Measurements from ENCODE around the gene NUDT21.
"Not testable (repeated sequence)": the region's sequence is repeated elsewhere in the genome, so short reads cannot be mapped to it uniquely, and the experiment has no call there.

Gene NUDT21

DNA sequence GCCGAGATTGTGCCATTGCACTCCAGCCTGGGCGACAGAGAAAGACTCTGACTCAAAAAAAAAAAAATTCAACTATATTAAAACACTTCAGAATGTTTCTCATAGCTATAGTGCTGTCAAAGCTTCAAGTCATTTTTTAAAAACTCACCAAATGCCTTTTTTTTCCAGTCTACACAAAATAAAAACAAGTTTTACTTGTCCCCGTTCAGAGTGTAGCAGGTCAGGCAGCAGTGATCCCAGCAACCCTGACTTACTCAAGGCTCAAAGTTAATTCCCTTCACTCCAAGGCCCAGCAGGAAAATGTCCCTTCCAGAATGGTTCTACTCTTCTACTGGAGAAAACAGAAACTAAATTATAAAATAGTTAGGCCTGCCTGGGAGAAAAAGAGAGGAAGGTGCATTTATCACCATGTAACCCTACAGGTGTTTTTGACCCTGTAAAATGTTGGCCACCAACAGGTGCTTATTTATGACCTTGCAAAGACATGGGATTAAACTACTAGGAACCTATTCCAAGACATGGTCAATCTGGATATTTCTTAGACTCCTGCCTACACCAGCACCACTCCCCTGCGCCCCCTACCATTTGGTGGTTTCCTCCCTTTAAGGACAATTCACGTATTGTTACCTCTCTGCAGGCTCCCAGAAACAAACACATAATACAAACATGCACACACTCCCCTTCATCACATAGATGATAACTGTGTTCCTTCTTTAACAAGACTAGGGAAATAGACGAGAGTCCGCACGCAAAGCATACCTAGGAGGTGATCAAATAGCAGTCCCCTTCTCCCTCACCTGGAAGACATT is 31.2 kb downstream of the NUDT21 start:
- no peak for DNase-seq (ENCODE audit: low read depth, low spot score)

DNA sequence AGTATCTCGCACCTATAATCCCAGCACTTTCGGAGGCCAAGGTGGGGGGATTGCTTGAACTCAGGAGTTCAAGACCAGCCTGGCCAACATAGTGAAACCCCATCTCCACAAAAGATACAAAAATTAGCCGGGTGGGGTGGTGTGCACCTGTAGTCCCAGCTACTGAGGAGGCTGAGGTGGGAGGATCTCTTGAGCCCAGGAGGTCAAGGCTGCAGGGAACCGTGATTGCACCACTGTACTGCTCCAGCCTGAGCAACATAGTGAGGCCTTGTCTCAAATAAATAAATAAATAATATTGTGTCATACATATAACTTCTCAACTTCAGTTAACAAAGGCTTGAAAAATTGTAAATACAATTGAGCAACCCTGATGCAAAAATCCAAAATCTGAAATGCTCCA is 34.0 kb downstream of the NUDT21 start:
- DNase-seq (ENCODE audit: low read depth, low spot score) = no peak

DNA sequence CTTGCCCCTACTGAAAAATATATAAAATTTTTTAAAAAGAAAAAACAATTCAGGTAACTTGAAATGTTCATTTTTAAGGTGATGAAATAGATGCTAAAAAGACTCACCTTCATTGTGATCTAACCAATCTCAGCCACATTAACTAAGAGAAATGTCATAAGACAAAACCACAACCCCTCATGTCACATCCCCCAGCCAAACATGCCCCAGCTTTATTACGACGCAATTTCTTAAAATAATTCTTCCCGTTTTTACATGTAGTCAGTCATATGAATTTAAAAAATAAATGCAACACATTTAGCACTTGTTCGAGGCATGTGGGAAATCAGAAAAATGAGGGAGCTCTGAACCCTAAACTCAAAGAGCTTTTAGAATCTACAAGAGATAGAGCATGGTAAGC is 35.3 kb downstream of the NUDT21 start:
- DNase-seq (ENCODE audit: low read depth, low spot score) = no peak

DNA sequence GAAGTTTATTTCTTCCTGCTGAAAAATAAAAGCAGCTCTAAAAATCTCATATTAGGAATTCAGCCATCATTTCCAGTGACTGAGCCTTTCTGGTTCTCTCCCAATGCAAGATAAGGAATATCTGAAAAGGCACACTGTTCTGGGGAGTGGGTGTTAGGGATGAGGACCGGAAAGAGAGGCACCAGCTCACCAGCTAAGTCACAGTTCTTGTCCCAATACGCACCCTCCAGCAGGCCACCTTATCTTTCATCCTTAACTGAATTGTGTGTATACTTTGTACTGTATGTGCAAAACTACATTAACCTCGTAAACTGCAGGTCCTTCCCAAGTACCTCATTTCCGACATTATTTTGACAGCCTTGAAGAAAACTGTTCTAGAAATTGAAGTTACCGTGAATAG is 36.8 kb downstream of the NUDT21 start:
- no peak for DNase-seq (ENCODE audit: low read depth, low spot score)

DNA sequence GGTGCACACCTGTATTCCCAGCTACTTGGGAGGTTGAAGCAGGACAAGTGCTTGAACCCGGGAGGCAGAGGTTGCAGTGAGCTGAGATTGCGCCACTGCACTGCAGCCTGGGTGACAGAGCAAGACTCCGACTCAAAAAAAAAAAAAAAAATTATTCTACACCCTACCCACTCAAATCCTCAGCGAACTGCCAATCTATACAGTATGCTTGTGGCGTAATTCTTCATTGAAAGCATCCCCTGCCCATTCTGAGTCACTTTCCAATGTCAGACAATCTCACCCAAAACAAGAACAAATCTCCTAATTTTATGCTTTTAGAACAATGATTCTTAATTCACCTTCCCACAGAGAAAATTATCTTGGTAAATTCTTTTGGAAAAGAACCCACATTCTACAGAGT is 37.8 kb downstream of the NUDT21 start:
- DNase-seq (ENCODE audit: low read depth, low spot score) = no peak

DNA sequence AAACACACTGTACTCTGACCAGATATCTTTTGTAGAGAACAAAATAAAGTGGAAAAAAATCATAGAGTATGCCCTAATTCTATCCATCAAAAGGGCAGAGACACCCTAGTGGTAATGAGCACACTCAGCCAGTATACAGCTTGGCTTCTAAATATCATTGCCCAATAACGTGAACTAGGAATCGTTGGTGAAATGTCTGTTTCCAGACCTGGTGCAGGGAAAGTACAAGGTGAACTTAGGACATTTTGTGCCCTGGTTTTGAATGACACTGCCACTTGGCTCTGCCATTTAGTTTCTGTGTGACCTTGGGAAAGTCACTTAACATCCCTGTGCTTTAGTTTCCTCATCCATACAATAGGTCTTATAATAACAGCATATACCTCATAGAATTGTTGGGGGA is 39.5 kb downstream of the NUDT21 start:
- DNase-seq (ENCODE audit: low read depth, low spot score) = no peak

DNA sequence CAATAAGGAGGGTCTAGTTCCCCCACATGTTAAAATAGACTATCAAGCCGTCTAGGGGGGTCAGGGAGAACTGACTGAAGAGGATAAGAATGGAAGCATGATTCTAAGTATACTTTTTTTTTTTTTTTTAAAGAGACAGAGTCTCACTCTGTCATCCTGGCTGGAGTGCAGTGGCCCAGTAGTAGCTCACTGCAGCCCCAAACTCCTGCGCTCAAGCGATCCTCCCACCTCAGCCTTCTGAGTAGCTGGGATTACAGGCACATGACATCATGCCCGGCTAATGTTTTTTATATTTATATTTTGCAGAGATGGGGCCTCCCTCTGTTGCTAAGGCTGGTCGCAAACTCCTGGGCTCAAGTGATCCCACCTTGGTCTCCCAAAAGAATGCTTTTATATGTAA is 40.0 kb downstream of the NUDT21 start:
- no peak for DNase-seq (ENCODE audit: low read depth, low spot score)

DNA sequence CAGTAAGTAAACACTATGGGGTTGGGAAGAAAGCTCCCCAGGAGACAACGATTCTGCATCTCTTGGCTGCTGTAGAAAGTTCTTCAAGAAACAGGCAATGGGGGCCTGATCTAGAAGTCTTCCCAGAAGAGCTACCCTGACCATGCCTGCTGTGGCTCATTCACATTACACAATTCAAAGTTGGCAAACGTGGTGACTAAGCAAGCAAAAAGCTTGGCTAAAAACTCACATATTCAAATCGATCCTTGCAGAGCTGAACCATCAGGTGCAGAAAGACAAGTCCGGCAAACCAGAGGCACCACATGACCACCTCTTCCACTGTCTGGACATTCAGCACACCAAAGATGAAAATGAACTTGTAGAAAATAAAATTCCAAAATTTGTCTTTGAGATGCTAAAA is 41.9 kb downstream of the NUDT21 start:
- DNase-seq (ENCODE audit: low read depth, low spot score) = no peak

DNA sequence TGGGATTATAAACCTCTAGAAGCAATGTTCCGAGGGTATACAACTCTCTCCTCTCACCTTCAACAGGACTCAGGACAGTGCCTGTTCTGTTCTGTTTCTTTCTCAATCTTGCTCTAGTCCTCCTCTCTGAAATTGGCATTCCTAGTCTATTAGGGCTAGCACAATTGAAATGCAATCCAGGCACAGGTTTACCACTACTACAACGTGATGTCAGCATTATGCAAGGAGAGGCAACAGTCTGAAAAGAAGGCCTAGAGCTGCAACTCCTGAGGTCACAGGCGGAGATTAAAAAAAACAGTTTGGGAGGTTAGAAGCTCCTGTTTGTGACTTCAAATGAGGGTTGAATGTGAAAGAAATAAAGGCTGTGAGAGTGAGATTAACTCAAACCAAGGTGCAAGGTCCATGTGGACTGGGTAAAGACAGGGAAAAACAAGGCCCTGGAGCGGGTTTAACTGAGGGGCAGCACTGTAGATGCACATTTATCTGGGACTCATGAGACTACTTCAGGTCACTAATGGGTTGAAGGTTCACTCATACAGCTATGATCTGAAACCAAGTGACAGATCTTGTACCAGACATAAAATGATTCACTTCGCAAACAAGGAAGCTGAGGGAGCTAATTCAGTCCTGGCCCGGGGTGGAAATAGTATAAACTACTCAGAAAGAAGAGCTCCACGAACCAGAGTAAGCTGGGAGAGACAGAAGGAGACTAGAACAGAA is 42.6 kb downstream of the NUDT21 start:
- DNase-seq (ENCODE audit: low read depth, low spot score) = no peak

DNA sequence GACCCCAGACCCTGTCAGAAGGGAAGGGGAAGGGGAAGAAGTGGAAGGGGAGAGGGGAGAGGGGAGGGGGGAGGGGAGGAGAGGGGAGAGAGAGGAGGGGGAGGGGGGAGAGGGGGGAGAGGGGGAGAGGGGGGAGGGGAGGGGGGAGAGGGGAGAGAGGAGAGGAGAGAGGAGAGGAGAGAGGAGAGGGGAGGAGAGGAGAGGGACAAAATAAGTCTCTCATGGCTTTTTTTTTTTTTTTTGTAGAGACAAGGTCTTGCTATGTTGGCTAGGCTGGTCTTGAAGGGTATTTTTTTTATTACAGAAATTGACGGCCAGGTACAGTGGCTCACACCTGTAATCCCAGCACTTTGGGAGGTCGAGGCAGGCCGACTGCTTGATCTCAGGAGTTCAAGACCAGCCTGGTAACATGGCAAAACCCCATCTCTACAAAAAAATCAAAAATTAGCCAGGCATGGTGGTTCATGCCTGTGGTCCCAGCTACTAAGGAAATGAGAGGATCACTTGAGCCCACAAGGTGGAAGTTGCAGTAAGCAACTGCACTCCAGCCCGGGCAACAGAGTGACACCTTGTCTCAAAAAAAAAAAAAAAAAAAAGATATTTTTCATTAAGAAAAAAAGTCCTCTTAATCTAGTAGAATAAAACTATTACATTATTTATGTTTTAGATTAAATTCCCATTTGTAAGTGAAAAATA is 45.0 kb downstream of the NUDT21 start:
- no peak for DNase-seq (ENCODE audit: low read depth, low spot score)

DNA sequence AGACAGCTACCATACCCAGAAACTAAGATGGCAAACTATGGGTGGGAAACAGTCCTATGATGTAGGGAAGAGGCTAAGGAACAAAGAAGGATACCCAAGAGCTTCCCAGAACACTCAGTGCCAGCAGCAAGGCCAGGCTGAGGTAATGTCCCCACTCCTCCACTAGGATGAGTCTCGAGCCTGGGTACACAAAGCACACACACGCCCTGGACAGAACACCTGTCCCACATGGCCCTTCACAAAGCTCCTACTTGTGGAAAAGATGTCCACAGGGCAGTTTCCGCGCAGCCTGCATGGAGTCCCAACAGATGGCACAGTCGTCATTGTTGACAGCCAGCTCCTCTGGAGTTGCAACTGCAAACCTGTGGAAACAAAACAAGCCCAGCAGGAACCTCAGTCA is 49.6 kb downstream of the NUDT21 start:
- DNase-seq (ENCODE audit: low read depth, low spot score) = no peak

DNA sequence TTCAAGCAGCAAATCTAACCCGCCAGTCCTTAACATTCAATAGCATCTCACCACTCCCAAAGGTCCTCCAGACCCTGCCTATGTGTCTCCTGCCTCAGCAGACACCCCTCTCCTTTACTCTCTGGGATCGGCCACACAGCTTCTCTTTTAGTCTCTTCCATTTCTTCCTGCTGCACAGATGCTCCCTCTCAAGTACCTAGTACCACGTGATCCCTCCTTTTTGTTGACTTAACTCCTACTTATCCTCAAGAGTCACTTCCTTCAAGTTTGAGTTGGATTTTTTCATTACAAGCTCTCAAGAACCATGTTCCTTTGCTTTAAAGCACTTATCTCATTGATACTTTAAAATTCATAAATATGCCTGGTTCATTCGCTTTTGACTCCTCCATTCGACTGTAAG is 50.7 kb downstream of the NUDT21 start:
- no peak for DNase-seq (ENCODE audit: low read depth, low spot score)

DNA sequence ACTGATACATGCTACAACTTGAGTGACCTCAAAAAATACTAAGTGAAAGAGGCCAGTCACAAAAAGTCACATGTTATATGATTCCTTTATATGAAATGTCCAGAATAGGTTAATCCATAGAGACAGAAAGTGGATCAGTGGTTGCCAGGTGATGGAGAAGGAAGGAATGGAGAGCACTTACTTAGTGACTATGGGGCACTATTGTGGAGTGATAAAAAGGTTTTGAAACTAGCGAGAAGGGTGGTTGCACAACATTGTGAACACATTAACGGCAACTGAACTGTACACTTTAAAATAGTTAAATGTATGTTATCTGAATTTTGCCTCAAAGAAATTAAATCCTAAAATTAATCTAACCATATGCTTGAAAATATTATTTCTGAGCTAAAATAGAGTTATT is 51.6 kb downstream of the NUDT21 start:
- no peak for DNase-seq (ENCODE audit: low read depth, low spot score)

DNA sequence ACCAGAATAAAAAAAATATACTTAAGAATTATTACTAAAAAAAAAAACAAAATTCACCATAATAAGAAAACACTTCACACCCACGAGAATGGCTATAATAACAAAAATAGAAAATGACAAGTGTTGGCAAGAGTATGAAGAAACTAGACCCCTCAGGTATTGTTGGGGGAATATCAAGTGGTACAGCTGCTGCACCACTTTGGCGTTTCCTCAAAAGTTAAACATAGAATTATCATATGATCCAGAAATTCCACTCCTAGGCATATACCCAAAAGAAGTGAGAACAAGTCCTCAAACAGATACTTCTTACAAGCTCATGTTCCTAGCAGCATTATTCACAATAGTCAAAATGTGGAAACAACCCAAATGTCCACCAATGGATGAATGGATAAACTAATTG is 52.1 kb downstream of the NUDT21 start:
- DNase-seq (ENCODE audit: low read depth, low spot score) = no peak

DNA sequence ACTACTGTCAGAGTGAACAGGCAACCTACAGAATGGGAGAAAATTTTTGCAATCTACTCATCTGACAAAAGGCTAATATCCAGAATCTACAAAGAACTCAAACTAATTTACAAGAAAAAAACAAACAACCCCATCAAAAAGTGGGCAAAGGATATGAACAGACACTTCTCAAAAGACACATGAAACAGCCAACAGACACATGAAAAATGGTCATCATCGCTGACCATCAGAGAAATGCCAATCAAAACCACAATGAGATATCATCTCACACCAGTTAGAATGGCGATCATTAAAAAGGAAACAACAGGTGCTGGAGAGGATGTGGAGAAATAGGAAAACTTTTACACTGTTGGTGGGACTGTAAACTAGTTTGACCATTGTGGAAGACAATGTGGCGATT is 54.4 kb downstream of the NUDT21 start:
- not testable (repeated sequence) for DNase-seq (ENCODE audit: low read depth, low spot score)

DNA sequence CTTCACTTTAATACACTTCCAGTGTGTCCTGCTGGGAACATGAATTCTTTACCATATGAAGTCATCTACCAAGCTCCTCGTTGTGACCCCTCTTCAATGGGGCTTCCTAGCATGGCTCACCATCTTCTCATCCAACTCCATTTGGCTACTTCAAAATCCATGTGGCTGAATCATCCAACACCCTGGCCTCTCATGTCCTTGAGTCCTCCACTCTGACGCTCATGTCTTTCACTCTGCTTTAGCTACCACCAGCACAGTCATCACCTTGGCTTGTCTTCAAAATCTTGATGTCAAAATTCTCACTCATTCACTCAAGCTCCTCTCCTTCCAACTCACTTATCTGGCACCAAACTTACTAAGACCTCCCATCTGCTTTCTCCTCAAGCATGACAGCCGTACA is 61.6 kb downstream of the NUDT21 start:
- DNase-seq (ENCODE audit: low read depth, low spot score) = no peak

DNA sequence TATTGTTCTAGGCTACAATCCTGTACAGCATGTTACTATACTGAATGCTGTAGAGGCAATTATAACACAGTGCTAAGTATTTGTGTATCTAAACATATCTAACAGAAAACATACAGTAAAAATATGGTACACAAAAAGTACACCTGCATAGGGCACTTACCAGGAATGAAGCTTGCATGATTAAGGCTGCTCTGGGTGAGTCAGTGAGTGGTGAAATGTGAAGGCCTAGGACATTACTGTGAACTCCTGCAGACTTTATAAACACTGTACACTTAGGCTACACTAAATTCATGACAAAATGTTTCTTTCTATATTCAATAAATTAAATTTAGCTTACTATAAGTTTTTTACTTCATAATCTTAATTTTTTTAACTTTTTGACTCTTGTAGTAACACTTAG is 62.9 kb downstream of the NUDT21 start:
- DNase-seq (ENCODE audit: low read depth, low spot score) = no peak

DNA sequence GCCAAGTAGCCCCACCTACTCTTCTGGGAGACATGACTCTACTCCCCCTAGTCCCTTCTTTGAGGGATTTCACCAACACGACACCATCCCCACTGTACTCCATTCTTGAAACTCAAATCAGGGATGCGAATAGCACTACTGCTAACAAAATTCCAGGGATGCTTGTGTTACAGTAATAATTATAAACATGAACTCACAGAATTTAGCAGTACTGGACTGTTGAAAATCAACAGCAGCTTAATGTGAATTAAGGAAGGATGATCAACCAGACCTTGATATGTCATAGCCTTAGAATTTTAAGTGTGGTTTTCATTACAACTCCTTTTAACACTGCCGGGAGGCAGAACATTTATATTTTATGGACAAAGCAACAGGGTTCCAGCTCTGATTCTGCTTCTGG is 63.7 kb downstream of the NUDT21 start:
- DNase-seq (ENCODE audit: low read depth, low spot score) = no peak

DNA sequence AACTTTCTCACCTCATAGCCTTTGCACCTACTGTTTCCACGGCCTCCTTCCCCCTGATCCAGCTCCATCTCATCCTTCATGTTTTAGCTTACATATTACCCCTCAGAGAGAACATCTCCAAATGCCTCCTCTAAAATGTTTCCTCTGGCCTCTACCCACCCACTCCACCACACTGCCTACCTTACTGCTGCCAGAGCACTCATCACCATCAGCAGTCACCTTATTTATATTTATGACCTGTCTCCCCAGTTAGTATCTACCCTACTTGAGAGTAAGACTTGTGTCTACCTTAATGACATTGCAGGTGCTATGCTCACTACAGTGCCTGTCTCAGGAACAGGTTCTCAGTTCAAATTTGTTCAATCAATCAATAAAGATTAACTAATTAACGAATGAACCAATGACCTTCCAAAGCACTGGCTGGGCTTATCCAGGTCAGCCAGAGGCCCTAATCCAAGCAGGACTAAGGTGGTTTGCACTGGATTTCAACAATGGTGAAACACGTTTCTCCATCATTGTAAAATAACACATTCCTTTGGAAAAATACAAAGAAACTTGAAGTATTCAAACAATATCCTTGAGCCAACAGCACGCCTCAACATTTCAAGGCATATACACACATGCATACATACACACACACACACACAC is 66.9 kb downstream of the NUDT21 start:
- DNase-seq (ENCODE audit: low read depth, low spot score) = no peak

DNA sequence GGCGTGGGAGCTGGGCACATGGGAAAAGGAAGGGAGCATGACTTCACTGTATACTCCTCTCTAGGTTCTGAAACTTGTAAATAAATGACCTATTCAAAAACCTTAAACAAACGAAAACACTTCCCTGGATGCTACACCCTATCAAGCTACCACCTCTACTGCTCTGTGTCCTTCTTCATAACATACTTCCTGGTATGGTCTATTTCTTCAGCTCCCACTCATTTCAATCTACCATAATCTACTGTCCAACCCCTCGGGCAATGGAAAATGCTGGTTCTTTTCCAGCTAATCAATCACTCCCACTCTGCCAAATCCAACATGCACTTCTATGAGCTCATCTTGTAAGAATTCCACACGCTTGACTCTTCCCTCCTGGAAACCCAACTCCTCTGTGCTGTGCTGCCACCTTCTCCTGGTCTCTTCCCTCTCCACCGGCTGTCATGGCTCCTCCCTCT is 68.2 kb downstream of the NUDT21 start:
- no peak for DNase-seq (ENCODE audit: low read depth, low spot score)

DNA sequence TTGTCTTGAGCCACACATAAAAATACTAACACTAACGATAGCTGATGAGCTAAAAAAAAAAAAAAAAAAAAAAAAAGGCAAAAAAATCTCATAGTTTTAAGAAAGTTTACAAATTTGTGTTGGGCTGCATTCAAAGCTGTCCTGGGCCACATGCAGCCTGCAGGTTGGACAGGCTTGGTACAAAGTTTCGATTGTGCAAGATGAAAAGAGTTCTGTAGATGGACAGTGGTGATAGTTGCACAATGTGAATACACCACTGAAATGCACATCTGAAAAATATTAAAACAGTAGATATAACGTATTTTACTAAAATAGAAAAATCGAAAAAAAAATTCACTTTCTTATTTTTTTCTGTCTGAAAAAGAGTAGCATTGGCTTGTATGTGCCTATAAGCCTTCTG is 68.7 kb downstream of the NUDT21 start:
- no peak for DNase-seq (ENCODE audit: low read depth, low spot score)
